ENCODE measurements around the gene SH3GL1.

DNA sequence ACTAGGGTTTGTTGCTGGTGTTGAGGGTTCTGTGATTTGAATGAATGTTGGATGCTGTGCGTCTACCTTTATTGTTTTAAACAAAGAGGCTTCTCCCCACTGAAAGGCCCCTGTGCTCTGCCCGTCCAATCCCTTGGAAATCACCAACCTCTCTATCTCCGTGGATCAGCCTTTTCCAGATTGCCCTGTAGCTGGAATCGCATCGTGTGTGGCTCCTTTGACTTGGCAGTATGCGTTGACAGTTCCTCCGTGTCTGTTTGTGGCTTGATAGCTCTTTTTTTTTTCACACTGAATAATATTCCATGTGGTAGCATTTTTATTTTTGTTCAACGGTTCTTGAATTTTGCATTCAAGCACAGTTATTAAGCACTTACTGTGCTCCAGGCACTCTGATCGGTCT, 34.0 kb upstream of the SH3GL1 start:
- TF ChIP-seq, protein P1, sequence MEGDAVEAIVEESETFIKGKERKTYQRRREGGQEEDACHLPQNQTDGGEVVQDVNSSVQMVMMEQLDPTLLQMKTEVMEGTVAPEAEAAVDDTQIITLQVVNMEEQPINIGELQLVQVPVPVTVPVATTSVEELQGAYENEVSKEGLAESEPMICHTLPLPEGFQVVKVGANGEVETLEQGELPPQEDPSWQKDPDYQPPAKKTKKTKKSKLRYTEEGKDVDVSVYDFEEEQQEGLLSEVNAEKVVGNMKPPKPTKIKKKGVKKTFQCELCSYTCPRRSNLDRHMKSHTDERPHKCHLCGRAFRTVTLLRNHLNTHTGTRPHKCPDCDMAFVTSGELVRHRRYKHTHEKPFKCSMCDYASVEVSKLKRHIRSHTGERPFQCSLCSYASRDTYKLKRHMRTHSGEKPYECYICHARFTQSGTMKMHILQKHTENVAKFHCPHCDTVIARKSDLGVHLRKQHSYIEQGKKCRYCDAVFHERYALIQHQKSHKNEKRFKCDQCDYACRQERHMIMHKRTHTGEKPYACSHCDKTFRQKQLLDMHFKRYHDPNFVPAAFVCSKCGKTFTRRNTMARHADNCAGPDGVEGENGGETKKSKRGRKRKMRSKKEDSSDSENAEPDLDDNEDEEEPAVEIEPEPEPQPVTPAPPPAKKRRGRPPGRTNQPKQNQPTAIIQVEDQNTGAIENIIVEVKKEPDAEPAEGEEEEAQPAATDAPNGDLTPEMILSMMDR (IDR thresholded peaks at IDR 0.05), result no peak
- TF ChIP-seq POLR2A (IDR thresholded peaks at IDR 0.05), result no peak
